ENCODE data around the gene CDC14A. TPM values are rescaled to one million over a fixed set of nuclear protein-coding genes. Genes with fewer than 3 reads are reported as not detected.
"Not testable (repeated sequence)": the region's sequence is repeated elsewhere in the genome, so short reads cannot be mapped to it uniquely, and the experiment has no call there.

Gene CDC14A, protein sequence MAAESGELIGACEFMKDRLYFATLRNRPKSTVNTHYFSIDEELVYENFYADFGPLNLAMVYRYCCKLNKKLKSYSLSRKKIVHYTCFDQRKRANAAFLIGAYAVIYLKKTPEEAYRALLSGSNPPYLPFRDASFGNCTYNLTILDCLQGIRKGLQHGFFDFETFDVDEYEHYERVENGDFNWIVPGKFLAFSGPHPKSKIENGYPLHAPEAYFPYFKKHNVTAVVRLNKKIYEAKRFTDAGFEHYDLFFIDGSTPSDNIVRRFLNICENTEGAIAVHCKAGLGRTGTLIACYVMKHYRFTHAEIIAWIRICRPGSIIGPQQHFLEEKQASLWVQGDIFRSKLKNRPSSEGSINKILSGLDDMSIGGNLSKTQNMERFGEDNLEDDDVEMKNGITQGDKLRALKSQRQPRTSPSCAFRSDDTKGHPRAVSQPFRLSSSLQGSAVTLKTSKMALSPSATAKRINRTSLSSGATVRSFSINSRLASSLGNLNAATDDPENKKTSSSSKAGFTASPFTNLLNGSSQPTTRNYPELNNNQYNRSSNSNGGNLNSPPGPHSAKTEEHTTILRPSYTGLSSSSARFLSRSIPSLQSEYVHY
- total RNA-seq = 16.8 TPM

DNA sequence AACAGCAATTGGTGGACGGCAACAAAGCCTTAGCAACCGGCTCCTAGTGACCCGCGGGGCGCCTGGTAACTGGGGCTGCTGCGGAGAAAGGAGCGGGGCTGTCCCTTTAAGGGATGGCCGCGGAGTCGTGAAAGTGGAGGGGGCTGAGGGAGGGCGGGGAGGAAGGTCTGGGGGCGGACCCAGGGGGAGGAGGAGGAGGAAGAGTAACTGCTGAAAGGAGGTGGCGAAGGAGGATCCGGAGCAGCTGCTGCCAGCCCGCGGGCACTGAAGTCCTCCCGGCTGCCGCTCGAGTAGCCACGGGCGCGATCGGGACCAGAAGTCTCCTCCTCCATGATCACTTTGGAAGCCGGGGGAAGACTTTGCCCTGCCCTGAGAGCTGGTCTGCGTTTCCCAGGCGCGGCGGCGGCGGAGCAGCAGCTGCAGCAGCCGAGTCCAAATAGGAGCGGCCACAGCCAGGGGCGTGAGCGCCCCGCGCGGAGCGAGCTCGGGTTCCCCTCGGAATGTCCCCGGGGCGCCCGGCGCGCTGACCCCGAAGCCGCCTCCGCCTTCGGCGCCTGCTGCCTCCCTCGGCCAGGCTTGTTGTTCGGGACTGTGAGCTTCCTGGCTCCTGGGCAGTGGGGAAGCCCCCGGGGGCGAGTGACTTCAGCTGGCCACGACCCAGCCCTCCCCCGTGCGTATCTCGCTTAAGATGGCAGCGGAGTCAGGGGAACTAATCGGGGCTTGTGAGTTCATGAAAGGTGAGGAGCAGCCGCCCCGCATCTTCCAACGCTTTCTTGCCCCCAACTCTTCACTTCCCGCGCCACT, at the start of gene CDC14A:
Gene CDC14A, plus strand, starts transcription at position 240 of the 804 bp plus-strand sequence. Its CDS starts 449 bp downstream, at position 689.
- ATAC-seq = peak; percentile 95
- DNase-seq (ENCODE audit: low spot score) = peak; percentile 94
- intact Hi-C loops (cut with DNase I) = no loop called here

DNA sequence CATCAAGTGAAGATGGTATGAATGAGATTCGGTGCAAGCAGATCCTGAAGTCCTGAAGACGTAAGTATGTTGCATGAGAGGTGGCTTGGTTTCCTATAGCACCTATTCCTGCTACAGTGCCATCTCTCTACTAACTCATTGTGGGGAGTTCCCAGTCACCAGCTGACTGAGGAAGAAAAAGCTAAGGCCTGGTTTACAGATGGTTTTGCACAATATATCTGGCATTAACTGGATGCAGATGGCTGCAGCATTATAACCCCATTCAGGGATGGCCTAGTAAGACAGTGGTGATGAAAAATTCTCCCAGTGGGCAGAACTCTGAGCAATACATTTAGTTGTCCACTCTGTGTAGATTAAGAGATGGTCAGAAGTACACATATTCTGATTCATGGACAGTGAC, 49.6 kb upstream of the CDC14A start:
- ATAC-seq = no peak

DNA sequence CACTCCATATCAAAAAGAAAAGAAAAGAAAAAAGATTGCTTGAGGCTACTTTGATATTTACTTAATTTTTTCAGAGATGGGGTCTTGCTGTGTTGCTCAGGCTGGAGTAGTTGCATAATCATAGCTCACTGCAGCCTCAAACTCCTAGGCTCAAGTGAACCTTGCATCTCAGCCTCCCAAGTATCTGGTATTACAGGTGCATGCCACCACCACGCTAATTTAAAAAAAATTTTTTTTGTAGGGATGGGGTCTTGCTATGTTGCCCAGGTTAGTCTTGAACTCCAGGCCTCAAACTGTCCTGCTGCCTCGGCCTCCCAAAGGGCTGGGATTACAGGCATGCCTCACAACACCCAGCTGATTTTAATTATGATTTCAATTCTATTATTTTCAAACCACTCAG, 48.1 kb upstream of the CDC14A start:
- ATAC-seq = no peak

More for the DNA sequence above, 49.6 kb upstream of the CDC14A start:
- intact Hi-C loops (cut with DNase I) = no loop called here
- DNase-seq (ENCODE audit: low spot score) = no peak

DNA sequence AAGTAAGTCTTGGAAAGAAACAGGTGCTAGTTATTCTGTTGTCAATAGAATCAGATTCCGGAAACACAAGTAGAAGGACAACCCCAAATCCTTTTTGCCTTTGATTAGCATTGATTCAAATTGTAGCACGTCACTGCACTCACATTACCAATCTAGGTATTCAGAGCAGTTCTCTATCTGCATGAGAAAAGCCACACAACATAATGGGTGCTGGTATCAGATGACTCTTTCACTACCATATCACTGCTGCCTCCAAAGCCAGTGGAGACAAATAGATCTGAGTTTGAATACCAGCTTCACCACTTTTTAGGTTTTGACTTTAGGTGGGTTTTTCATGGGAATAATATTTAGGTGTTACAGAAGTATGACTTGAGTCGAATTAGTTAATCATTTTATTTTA, 47.4 kb upstream of the CDC14A start:
- DNase-seq (ENCODE audit: low spot score) (no peak), ATAC-seq (no peak)
- intact Hi-C loops (cut with DNase I) = no loop called here

More for the DNA sequence above, 48.1 kb upstream of the CDC14A start:
- DNase-seq (ENCODE audit: low spot score) = no peak
- intact Hi-C loops (cut with DNase I) = no loop called here

DNA sequence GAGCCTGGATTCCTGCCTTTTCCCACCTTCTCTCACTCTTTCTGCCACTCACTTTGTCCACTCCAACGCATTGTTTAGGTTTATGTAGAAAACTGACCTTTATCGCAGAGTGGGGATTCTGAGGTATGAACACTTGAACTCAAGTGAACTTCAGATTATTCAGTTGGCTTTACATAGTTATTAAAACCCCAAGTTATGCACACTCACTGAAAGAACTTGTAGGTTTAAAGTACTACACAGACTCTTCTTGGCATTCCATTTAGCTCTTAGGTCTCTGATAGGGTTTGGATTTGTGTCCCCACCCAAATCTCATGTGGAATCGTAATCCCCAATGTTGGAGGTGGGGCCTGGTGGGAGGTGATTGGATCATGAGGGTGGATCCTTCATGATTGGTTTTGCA, 46.4 kb upstream of the CDC14A start:
- ATAC-seq (no peak), DNase-seq (ENCODE audit: low spot score) (no peak)
- intact Hi-C loops (cut with DNase I) = no loop called here

DNA sequence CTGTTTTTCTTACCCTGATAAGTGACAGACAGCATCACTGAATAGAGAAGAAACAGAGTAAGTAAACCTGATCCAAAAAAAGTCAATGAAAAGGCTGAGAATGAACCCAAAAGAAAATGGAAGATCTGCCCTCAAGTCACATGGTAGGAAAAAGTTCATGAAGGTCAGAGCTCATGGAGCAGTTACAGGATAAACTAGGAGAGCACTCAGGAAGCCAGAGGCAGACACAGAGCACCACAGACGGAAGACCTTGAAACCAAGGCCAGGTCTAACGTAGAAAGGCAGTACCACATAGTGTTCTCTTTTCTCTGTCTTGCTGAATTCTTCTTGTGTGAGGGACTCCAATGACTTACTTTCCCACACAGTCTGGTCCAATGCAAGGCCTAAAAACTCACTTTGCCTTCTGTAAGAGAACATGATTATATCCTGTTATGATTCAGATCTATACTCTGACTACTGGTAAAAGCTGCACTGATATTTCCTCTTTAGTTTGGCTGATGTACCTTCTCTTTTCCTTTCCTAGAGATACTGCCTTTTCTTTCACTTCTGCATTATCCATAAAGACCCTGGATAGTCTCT, 45.5 kb upstream of the CDC14A start:
- intact Hi-C loops (cut with DNase I) = no loop called here

DNA sequence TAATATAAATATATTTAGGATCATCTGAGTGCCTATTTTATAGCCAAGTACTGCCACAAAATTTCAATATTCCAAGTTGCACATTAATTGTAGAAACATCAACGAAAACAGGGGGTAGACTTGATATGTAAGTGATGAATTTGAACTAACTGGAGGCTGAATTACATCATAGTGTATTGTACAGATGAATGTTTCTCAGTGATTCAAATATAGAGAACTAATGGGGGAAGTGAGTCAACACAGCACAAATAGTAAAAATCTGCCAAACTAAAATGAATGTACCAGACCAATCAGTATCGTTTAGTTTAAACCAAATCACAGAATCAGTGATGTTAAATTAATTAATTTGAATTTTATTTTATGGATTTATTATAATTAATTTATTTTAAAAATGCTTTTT, 43.5 kb upstream of the CDC14A start:
- no peak for ATAC-seq
- intact Hi-C loops (cut with DNase I) = no loop called here
- DNase-seq (ENCODE audit: low spot score) = no peak

More for the DNA sequence above, 45.5 kb upstream of the CDC14A start:
- DNase-seq (ENCODE audit: low spot score) (no peak), ATAC-seq (no peak)

DNA sequence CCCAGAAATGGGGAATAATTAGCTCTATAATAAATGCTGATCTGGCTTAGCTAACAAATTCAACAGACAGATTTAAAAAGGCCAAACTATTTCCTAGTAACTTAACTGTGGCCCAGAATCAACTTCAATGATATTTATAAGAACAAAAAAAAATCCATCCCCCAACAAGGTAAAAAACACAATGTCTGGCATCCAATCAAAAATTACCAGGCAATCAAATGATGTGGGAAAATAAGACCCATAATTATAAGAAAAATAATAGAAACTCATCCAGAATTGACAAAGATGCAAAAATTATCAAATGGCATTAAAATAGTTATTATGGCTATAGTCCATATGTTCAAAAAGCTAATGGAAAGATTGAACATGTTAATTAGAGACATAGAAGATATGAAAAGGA, 42.4 kb upstream of the CDC14A start:
- DNase-seq (ENCODE audit: low spot score) = no peak
- intact Hi-C loops (cut with DNase I) = no loop called here
- no peak for ATAC-seq

DNA sequence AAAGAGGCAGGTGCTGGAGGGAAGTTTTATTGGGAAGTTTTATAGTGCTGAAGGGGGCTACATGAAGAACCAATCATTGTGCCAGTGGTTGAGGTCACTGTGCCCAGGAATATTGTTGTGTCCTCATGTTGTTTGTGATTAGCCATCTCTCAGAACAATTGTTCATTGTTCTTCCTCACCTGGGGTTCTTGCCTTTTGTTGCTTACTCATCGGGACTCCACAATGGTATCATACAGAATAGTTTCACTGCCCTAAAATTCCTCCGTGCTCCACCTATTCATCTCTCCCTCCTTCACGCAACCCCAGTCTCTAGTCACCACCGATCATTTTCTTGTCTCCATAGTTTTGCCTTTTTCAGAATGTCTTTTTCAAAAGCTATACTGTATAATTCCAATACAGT, 38.9 kb upstream of the CDC14A start:
- ATAC-seq (no peak), DNase-seq (ENCODE audit: low spot score) (no peak)
- intact Hi-C loops (cut with DNase I) = no loop called here

DNA sequence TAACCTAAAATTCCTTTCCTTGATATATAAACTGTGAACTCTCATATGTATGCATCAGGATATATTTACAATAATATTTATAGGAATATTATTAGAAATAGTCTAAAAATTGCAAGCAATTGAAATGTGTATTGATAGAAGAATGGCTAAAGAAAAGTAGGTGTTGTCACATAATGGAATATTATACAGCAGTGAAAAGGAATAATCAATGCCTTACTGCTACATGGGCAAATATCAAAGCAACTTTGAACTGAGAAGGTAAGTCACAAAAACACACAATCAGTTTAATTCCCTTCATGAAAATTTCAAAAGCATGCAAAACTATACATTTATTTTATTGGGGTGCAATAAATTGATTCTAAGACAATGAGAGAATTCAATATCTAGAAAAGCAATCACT, 35.7 kb upstream of the CDC14A start:
- DNase-seq (ENCODE audit: low spot score) (no peak), ATAC-seq (no peak)
- intact Hi-C loops (cut with DNase I) = loop anchor here (5.0 kb wide), 1 partner anchor 894 kb away; no protein-coding TSS in a partner anchor

DNA sequence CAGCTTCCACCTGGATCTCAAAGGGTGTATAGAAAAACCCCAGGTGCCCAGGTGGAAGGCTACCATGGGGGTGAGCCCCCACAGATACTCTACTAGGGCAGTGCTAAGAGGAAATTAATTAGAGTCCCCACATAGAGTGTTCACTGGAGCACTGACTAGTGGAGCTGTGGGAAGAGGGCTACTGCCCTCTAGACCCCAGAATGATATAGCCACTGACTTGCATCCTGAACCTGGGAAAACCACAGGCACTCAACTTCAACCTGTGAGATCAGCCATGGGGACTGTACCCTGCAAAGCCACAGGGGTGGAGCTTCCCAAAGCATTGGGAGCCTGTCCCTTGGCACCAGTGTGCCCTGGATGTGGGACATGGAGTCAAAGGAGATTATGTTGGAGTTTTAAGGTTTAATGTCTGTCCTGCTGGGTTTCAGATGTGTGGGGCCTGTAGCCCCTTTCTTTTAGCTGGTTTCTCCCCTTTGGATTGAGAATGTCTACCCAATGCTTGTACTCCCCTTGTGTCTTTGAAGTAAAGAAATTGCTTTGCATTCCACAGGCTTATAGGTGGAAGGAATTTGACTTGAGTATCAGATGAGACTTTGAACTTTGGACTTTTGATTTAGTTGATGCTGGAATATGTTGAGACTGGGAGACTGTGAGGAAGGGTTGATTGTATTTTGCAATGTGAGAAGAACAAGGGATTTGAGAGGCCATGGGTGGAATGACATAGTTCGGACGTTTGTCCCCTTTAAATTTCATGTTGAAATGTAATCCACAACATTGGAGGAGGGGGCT, 31.8 kb upstream of the CDC14A start:
- ATAC-seq = no peak

DNA sequence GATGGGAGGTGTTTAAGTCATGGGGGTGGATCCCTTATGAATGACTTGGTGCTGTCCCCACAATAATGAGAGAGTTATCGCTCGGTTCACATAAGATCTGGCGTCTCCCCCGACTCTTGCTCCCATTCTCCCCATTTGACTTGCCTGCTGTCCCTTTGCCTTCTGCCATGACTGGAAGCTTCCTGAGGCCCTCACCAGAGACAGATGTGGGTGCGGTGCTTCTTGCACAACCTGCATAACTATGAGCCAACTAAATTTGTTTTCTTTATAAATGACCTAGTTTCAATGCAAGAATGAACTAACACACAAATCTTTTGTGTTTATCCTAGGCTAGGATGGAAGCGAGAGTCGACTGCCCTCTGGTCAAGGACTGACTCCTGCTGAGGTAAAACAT, 31.2 kb upstream of the CDC14A start:
- DNase-seq (ENCODE audit: low spot score) = no peak
- intact Hi-C loops (cut with DNase I) = no loop called here
- no peak for ATAC-seq

More for the DNA sequence above, 31.8 kb upstream of the CDC14A start:
- intact Hi-C loops (cut with DNase I) = no loop called here
- no peak for DNase-seq (ENCODE audit: low spot score)

DNA sequence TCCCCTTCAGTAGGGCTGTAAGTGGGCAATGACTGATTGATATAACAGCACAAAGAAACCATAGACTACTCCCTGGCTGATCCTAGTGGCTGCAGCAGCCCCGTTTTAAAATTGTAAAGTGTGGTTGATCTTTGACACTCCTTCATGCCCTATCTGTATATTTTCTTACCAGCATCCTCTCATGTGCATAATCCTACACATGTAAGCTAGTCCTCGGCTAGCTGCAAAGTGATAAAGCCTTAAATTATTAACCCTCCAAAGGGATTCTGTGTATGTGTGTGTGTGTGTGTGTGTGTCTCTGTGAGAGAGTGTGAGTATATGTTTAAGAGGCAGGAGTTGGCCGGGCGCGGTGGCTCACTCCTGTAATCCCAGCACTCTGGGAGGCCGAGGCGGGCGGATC, 30.8 kb upstream of the CDC14A start:
- DNase-seq (ENCODE audit: low spot score) = no peak
- no peak for ATAC-seq
- intact Hi-C loops (cut with DNase I) = no loop called here

DNA sequence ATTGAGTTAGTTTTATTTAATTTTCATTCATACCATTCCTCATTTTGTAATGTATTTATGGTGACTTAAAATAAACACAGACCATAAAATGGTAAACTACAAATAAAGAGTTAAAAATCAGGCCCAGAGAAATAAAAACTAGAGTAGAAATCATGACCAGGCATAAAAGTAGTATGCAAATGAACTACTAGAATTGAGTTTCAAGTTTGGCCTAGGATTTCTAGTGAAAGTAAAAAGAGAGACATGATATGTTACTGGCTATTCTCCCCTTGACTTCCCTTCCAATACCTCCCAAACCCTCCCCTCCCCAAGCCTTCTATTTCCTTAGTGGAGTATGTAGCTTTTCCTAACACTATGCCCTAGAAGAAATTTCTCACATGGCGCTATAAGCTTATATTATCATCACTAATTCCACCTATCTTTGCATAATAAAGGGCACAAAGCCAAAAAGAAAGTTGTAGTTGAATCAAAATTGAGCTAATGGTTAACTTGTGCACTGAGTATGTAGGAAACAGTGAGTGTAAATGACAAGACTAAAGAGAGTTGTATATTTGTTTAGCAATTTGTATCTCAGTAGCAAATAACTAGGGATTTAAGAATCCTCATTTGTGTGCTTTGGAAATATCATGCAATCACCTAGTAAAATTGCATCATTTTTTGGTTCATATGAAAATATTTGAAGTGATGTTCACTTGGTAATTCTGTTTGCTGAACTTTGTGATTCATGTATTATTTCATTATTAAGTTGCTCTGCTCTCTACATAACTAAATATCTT, 29.7 kb upstream of the CDC14A start:
- intact Hi-C loops (cut with DNase I) = no loop called here
- ATAC-seq (peak; percentile 73), DNase-seq (ENCODE audit: low spot score) (no peak)

DNA sequence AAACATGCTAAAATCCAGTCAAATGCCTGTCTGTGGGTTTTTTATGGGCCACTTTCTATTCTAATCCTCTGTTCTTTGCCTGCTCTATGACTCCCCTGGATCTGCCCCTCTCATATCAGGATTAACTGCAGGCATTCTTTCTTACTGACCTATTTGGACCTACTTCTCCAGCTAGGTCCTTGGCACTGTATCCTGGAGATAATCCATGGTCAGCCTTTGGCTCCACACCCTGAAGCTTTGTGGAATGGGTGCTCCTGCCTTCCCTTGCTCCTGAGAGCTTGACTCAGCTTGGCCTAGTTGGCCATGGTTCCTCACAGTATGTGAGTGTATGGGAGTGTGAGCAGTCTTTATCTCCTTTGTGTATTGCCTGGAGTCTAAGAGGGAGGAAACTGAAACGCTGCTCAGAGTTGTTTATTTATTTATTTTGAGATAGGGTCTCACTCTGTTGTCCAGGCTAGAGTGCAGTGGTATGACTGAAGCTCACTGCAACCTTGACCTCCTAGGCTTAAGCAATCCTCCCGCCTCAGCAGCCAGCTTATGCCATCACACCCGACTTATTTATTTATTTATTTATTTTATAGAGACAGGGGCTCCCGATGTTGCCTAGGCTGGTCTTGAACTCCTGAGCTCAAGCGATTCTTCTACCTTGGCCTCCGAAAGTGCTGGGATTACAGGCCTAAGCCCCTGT, 28.7 kb upstream of the CDC14A start:
- intact Hi-C loops (cut with DNase I) = no loop called here
- DNase-seq (ENCODE audit: low spot score) (no peak), ATAC-seq (peak; percentile 62)

DNA sequence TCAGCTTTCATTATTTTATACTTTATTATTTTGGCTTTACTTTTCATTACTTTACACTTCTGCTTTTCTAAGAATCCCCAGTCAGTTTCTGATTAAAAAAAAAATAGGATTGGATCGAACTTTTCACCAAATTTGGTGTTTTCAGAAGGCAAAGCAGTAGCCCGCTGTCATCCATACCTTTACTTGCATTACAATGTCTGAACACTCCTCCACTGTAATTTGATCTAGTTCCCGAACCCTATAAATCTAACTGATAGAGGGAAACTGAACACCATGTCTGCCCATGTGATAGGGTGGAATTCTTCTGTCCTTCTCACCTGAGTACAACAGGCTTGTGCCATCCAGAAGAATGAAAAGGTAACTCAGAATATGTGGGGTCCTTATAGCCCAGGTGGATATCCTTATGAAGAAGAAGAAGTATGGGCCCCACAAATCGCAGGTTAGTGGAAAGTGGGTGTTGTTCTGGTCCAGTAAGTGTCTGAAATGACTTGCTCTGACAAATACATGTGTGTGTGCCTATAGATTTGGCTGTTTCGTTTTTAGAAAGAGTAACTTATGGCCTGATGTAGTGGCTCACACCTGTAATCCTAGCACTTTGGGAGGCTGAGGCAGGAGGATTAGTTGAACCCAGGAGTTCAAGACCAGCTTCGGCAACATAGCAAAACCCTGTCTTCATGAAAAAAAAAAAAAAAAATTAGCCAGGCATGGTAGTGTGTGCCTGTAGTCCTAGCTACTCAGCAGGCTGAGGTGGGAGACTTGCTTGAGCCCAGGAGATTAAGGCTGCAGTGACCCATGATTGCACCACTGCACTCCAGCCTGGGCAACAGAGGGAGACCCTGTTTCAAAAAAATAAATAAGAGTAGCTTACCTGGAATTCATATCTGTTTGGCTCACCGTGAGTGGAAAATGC, 26.6 kb upstream of the CDC14A start:
- DNase-seq (ENCODE audit: low spot score) (no peak), ATAC-seq (no peak)
- intact Hi-C loops (cut with DNase I) = no loop called here

DNA sequence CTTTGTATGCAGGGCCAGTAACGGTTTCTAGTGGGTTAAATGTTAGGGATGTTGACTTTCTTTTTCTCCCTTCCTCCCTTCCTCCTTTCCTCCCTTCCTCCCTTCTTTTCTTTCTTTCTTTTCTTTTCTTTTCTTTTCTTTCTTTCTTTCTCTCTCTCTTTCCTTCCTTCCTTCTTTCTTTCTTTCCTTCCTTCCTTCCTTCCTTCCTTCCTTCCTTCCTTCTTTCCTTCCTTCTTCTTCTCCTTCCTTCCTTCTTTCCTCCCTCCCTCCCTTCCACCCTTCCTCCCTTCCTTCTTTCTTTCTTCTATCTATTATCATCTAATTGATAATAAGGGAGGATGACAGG, 26.0 kb upstream of the CDC14A start:
- intact Hi-C loops (cut with DNase I); DNase-seq (ENCODE audit: low spot score); ATAC-seq: not testable (repeated sequence)
